Tibial nerve (tissue), 4 donors: ENCODE results near the gene CNOT9. TPM values are rescaled to one million over a fixed set of nuclear protein-coding genes. Genes with fewer than 3 reads are reported as not detected.
A peak's percentile ranks its signal among the peaks of the same experiment; 100 is the strongest.

Experiments used
- DNase-seq, 2 donors: peaks; one replicate each; pipeline ENCODE4 v3.0.0-alpha.2; 2019; ENCODE audit warnings: low spot score in 2 of 2
- H3K27ac ChIP-seq, 4 donors: fragments of 200-600 bp; sonication (generic) in 3 of 4; one replicate each; pipeline ENCODE4 v1.5.1; 2017 to 2019; ENCODE audit warnings: mild to moderate bottlenecking in 1 of 4
- H3K27me3 ChIP-seq, 2 donors: fragments of 200-600 bp; sonication (generic) in 1 of 2; one replicate each; pipeline versions ENCODE4 v1.5.1 to v1.6.0; 2017 to 2019
- H3K36me3 ChIP-seq, 3 donors: fragments of 200-600 bp; sonication (generic); one replicate each; pipeline ENCODE4 v1.5.1; 2018 to 2019
- H3K4me1 ChIP-seq, 4 donors: fragments of 200-600 bp; sonication (generic) in 3 of 4; one replicate each; pipeline ENCODE4 v1.5.1; 2017 to 2019
- H3K4me3 ChIP-seq, 4 donors: fragments of 200-600 bp; sonication (generic) in 3 of 4; one replicate each; pipeline ENCODE4 v1.5.1; 2017 to 2019; ENCODE audit warnings: mild to moderate bottlenecking in 1 of 4, moderate library complexity in 1 of 4
- H3K9me3 ChIP-seq, 4 donors: fragments of 200-600 bp; sonication (generic) in 3 of 4; one replicate each; pipeline ENCODE4 v1.5.1; 2017 to 2019
- EP300 ChIP-seq, 2 donors: sonication (generic); formaldehyde crosslinking; IDR thresholded peaks; one replicate each; pipeline ENCODE4 v1.6.1; 2017; ENCODE audit warnings: antibody characterized with exemption in 2 of 2, mild to moderate bottlenecking in 1 of 2
- POLR2A ChIP-seq, 2 donors: fragments of 450-650 bp; IDR thresholded peaks; one replicate each; pipeline ENCODE4 v1.6.1; 2017; ENCODE audit warnings: antibody characterized with exemption in 2 of 2, mild to moderate bottlenecking in 2 of 2, moderate library complexity in 2 of 2
- whole genome bisulfite sequencing, 2 donors: methylation state at CpG; one replicate each; pipeline ENCODE4 v1.1.5; 2018; 5-methylcytosine and 5-hydroxymethylcytosine counted together
- total RNA-seq, 4 donors: library from RNA; depleted of rRNA; stranded (reverse); fragments of >200 nt; gene quantifications; one replicate each; pipeline ENCODE4 v1.1.0, GENCODE V29; 2016
- TF ChIP-seq, protein P1 (sequence below), 5 experiments: fragments of 200-600 bp in 3 of 5; fragments of 450-650 bp in 2 of 5; sonication (generic) in 3 of 5; IDR thresholded peaks; one replicate each; pipeline ENCODE4 v1.5.1; 2016 to 2019; ENCODE audit warnings: antibody characterized with exemption in 5 of 5, mild to moderate bottlenecking in 3 of 5, moderate library complexity in 2 of 5

CNOT9 gene
- total RNA-seq, 4 donors from 2014 or later = 34.2 to 66.4 (median 39.7) TPM

DNA sequence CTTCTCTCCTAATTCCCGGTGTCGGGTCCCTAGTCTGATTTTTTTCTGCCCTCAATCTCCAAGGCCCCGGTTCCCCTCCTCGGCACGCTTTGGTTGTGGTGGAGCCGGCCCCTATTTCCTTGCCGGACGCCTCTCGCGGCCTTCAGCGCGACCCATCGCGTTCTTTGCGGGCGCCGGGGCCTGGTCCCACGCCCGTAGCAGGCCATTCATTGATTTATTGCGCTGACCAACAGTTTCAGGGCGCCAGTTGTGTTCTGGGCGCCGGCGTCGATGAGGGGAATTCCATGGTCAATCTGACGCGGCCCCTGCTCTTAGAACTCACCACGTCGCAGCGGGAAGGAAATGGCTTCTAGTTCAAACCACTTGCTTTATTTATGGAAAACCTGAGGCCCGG is 396 bp downstream of the CNOT9 start:
- peak overlapping the region; percentile 97 to 99 (median 98) for H3K27ac ChIP-seq
- no peak for TF ChIP-seq POLR2A (IDR thresholded peaks at IDR 0.05)
- TF ChIP-seq EP300 (IDR thresholded peaks at IDR 0.05) = no peak
- TF ChIP-seq, protein P1, sequence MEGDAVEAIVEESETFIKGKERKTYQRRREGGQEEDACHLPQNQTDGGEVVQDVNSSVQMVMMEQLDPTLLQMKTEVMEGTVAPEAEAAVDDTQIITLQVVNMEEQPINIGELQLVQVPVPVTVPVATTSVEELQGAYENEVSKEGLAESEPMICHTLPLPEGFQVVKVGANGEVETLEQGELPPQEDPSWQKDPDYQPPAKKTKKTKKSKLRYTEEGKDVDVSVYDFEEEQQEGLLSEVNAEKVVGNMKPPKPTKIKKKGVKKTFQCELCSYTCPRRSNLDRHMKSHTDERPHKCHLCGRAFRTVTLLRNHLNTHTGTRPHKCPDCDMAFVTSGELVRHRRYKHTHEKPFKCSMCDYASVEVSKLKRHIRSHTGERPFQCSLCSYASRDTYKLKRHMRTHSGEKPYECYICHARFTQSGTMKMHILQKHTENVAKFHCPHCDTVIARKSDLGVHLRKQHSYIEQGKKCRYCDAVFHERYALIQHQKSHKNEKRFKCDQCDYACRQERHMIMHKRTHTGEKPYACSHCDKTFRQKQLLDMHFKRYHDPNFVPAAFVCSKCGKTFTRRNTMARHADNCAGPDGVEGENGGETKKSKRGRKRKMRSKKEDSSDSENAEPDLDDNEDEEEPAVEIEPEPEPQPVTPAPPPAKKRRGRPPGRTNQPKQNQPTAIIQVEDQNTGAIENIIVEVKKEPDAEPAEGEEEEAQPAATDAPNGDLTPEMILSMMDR (IDR thresholded peaks at IDR 0.05) = no peak
- no peaks in the 10 kb centered on the region for H3K9me3 ChIP-seq
- peaks cover 0 to 14% (median 0%) of the 10 kb centered on the region in 3 donors for H3K36me3 ChIP-seq
- DNase-seq = peak in 1 of 2 donors; percentile 11
- 0 to 2% methylated on average over 30 to 31 of the region's 31 CpGs for WGBS, 2 donors
- peak overlapping the region; percentile 70 to 93 (median 90) for H3K4me3 ChIP-seq
- peaks cover 0 to 57% (median 29%) of the 10 kb centered on the region in 4 donors for H3K4me1 ChIP-seq
- no peaks in the 10 kb centered on the region for H3K27me3 ChIP-seq

GRCh38 chr2:218569661-218570500 is 1.2 kb downstream of the CNOT9 start:
- H3K9me3 ChIP-seq = no peaks in the 10 kb centered on the region

DNA sequence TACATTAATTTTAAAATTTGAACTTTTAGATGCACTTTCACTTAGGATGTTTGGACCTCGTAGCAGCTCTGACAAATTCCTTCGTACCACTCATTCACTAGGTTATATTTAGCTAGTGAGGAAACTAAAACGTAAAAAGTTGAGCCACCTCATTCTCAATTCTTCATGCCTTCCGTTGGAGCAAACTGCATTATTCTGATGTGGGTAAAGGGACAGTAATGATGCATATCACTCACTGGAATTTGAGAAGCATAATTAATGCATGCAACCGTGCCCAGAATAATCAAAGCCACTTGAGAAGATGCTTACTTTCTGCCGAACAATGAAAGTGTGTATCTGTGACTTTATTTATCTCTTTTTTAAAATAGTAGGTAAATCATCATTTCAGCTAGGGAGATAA is 2.2 kb downstream of the CNOT9 start:
- Histone ChIP-seq H3K4me1 (peaks cover 0 to 53% (median 29%) of the 10 kb centered on the region in 4 donors), H3K4me3 (no peak overlapping the region)
- whole genome bisulfite sequencing, 2 donors = 12 to 15% methylated on average over 6 of the region's 6 CpGs

More at GRCh38 chr2:218569661-218570500, 1.2 kb downstream of the CNOT9 start:
- Histone ChIP-seq H3K36me3 (peaks cover 0 to 17% (median 0%) of the 10 kb centered on the region in 3 donors), H3K27ac (peak overlapping the region; percentile 97 to 99 (median 98)), H3K4me3 (peak overlapping the region; percentile 70 to 93 (median 90)), H3K4me1 (peaks cover 0 to 57% (median 29%) of the 10 kb centered on the region in 4 donors), H3K27me3 (no peaks in the 10 kb centered on the region)
- no peak for DNase-seq
- TF ChIP-seq, protein P1 (IDR thresholded peaks at IDR 0.05) = no peak
- TF ChIP-seq EP300 (IDR thresholded peaks at IDR 0.05) = no peak
- TF ChIP-seq POLR2A (IDR thresholded peaks at IDR 0.05) = no peak
- 3 to 4% methylated on average over 10 of the region's 10 CpGs for WGBS, 2 donors

GRCh38 chr2:218576854-218577253 is 8.2 kb downstream of the CNOT9 start:
- Histone ChIP-seq H3K9me3 (no peaks in the 10 kb centered on the region), H3K4me3 (no peak overlapping the region), H3K36me3 (peaks cover 0 to 23% (median 3%) of the 10 kb centered on the region in 3 donors), H3K27me3 (no peaks in the 10 kb centered on the region), H3K27ac (no peak overlapping the region), H3K4me1 (peaks cover 0 to 11% (median 2%) of the 10 kb centered on the region in 4 donors)
- DNase-seq = no peak
- no peak for TF ChIP-seq EP300 (IDR thresholded peaks at IDR 0.05)
- no peak for TF ChIP-seq POLR2A (IDR thresholded peaks at IDR 0.05)
- TF ChIP-seq, protein P1 (IDR thresholded peaks at IDR 0.05) = no peak
- WGBS, 2 donors = 94% methylated on average over 4 of the region's 4 CpGs

More for the DNA sequence above, 2.2 kb downstream of the CNOT9 start:
- DNase-seq = no peak
- TF ChIP-seq EP300 (IDR thresholded peaks at IDR 0.05) = no peak
- no peak for TF ChIP-seq POLR2A (IDR thresholded peaks at IDR 0.05)
- TF ChIP-seq, protein P1 (IDR thresholded peaks at IDR 0.05) = no peak
- Histone ChIP-seq H3K9me3 (no peaks in the 10 kb centered on the region), H3K27me3 (no peaks in the 10 kb centered on the region), H3K36me3 (peaks cover 0 to 17% (median 0%) of the 10 kb centered on the region in 3 donors), H3K27ac (peak overlapping the region in 2 of 4 donors; percentile 98 to 99)
